IMR-90 (cell line): ENCODE measurements around the gene HHLA2. TPM values are rescaled to one million over a fixed set of nuclear protein-coding genes. Genes with fewer than 3 reads are reported as not detected.
A peak's percentile ranks its signal among the peaks of the same experiment; 100 is the strongest.

ENCODE experiments used
- ATAC-seq: fragments of 200-7000 bp; cut with Tn5 transposase; 2 replicates; pipeline ENCODE4 v1.9.1; 2020; ENCODE audit warnings: low read depth, mild to moderate bottlenecking, moderate library complexity
- BruUV-seq: library from RNA; stranded (reverse); fragments of 400-500 nt; replicated peaks from 2 replicates; lab custom pipeline; 2021; lab: Mats Ljungman, UMichigan
- CTCF ChIA-PET: fragments of 300-600 bp; formaldehyde crosslinking; extraction: SDS; loops from one replicate; lab custom pipeline; 2021; ENCODE audit warnings: antibody characterized with exemption; lab: Yijun Ruan, JAX
- POLR2A ChIA-PET: fragments of 300-600 bp; sonication (Branson Sonifier 250); formaldehyde crosslinking; loops from one replicate; lab custom pipeline; 2022; ENCODE audit warnings: antibody characterized with exemption; ENCODE audit not compliant: unreplicated experiment; lab: Charles Lee
- DNase-seq: peaks from one replicate; pipeline ENCODE4 v3.0.0; 2013
- H2AFZ ChIP-seq: replicated peaks from 2 replicates; pipeline ENCODE3; 2013; ENCODE audit warnings: low read length, mild to moderate bottlenecking; ENCODE audit not compliant: poor library complexity
- H2AK5ac ChIP-seq: 2 replicates; pipeline ENCODE4 v1.6.1; 2013; ENCODE audit warnings: low read depth, low read length, inconsistent platforms
- H2AK9ac ChIP-seq: replicated peaks from 2 replicates; pipeline ENCODE3; 2013; ENCODE audit warnings: mild to moderate bottlenecking, low read depth, low read length, moderate library complexity; ENCODE audit not compliant: poor library complexity
- H2BK120ac ChIP-seq: 2 replicates; pipeline ENCODE4 v1.6.1; 2013; ENCODE audit warnings: low read depth, low read length, inconsistent platforms
- H2BK15ac ChIP-seq: 3 replicates; pipeline ENCODE4 v1.6.1; 2013; ENCODE audit warnings: low read depth, low read length, inconsistent platforms
- H2BK20ac ChIP-seq: 2 replicates; pipeline ENCODE4 v1.6.1; 2013; ENCODE audit warnings: low read depth, mild to moderate bottlenecking, inconsistent platforms, low read length, moderate library complexity
- H2BK5ac ChIP-seq: 2 replicates; pipeline ENCODE4 v1.6.1; 2013; ENCODE audit warnings: mild to moderate bottlenecking, low read depth, low read length, inconsistent platforms; ENCODE audit not compliant: poor library complexity, severe bottlenecking
- H3K14ac ChIP-seq: replicated peaks from 2 replicates; pipeline ENCODE4 v1.6.1; 2013; ENCODE audit warnings: low read depth, low read length, inconsistent platforms
- H3K18ac ChIP-seq: 2 replicates; pipeline ENCODE4 v1.6.1; 2013; ENCODE audit warnings: low read depth, low read length, control low read depth
- H3K23ac ChIP-seq: 2 replicates; pipeline ENCODE4 v1.6.1; 2013; ENCODE audit warnings: low read depth, low read length, inconsistent platforms
- H3K27ac ChIP-seq: 2 replicates; pipeline ENCODE4 v1.5.1; 2013; ENCODE audit warnings: mild to moderate bottlenecking, control low read depth, low read length; ENCODE audit not compliant: insufficient read depth
- H3K27me3 ChIP-seq: 2 replicates; pipeline ENCODE4 v1.6.1; 2013; ENCODE audit warnings: low read length; ENCODE audit not compliant: control insufficient read depth, insufficient read depth
- H3K36me3 ChIP-seq: 2 replicates; pipeline ENCODE4 v1.6.1; 2013; ENCODE audit warnings: low read length, mixed read lengths; ENCODE audit not compliant: control insufficient read depth, insufficient read depth
- H3K4ac ChIP-seq: 2 replicates; pipeline ENCODE4 v1.6.1; 2013; ENCODE audit warnings: low read depth, low read length, inconsistent platforms
- H3K4me1 ChIP-seq: 2 replicates; pipeline ENCODE4 v1.6.1; 2013; ENCODE audit warnings: low read length, mixed read lengths; ENCODE audit not compliant: control insufficient read depth, insufficient read depth
- H3K4me2 ChIP-seq: 2 replicates; pipeline ENCODE4 v1.6.1; 2013; ENCODE audit warnings: low read depth, mild to moderate bottlenecking, control low read depth, low read length, moderate library complexity
- H3K4me3 ChIP-seq: 2 replicates; pipeline ENCODE4 v1.5.1; 2013; ENCODE audit warnings: low read depth, mild to moderate bottlenecking, control low read depth, low read length, moderate library complexity; ENCODE audit not compliant: insufficient read depth
- H3K56ac ChIP-seq: 2 replicates; pipeline ENCODE4 v1.6.1; 2013; ENCODE audit warnings: low read length, inconsistent platforms; ENCODE audit not compliant: insufficient read depth; ENCODE audit errors: extremely low read depth
- H3K79me1 ChIP-seq, 2 experiments: 2 replicates each; pipeline ENCODE4 v1.6.1; 2013; ENCODE audit warnings: low read length in 2 of 2, inconsistent platforms in 1 of 2, low read depth in 1 of 2
- H3K9ac ChIP-seq: 2 replicates; pipeline ENCODE4 v1.6.1; 2013; ENCODE audit warnings: low read depth, low read length, control low read depth
- H3K9me1 ChIP-seq: 2 replicates; pipeline ENCODE4 v1.6.1; 2013; ENCODE audit warnings: low read length, inconsistent platforms; ENCODE audit not compliant: insufficient read depth
- H3K9me3 ChIP-seq: 2 replicates; pipeline ENCODE4 v1.6.1; 2013; ENCODE audit warnings: low read length; ENCODE audit not compliant: control insufficient read depth, insufficient read depth
- H4K20me1 ChIP-seq: 2 replicates; pipeline ENCODE4 v1.6.1; 2013; ENCODE audit warnings: low read length, inconsistent platforms; ENCODE audit not compliant: insufficient read depth
- H4K5ac ChIP-seq: 2 replicates; pipeline ENCODE4 v1.6.1; 2013; ENCODE audit warnings: mild to moderate bottlenecking, low read depth, low read length, control low read depth
- H4K8ac ChIP-seq, 2 experiments: 2 replicates each; pipeline ENCODE4 v1.6.1; 2013; ENCODE audit warnings: low read depth in 2 of 2, low read length in 2 of 2, control low read depth in 1 of 2, inconsistent platforms in 1 of 2
- H4K91ac ChIP-seq: 2 replicates; pipeline ENCODE4 v1.6.1; 2013; ENCODE audit warnings: low read depth, low read length, inconsistent platforms; ENCODE audit not compliant: insufficient read depth
- BHLHE40 ChIP-seq: fragments of 150-350 bp; IDR thresholded peaks from 2 replicates; pipeline ENCODE4 v1.6.1; 2016; ENCODE audit warnings: mild to moderate bottlenecking, low read depth, low read length
- CEBPB ChIP-seq: IDR thresholded peaks from 2 replicates; pipeline ENCODE4 v1.6.1; 2012; ENCODE audit warnings: low read depth, low read length, improper control_type of control experiment
- CHD1 ChIP-seq: IDR thresholded peaks from 2 replicates; pipeline ENCODE4 v1.6.1; 2012; ENCODE audit warnings: low read depth, low read length, improper control_type of control experiment
- CTCF ChIP-seq: conservative IDR thresholded peaks from 2 replicates; pipeline ENCODE4 v1.5.1; 2012; ENCODE audit warnings: mild to moderate bottlenecking, low read depth, low read length, improper control_type of control experiment
- ELK1 ChIP-seq: fragments of 150-350 bp; IDR thresholded peaks from 2 replicates; pipeline ENCODE4 v1.6.1; 2016; ENCODE audit warnings: low read depth, mild to moderate bottlenecking, low read length, moderate library complexity, borderline replicate concordance
- FOS ChIP-seq: fragments of 150-350 bp; IDR thresholded peaks from 2 replicates; pipeline ENCODE4 v1.6.1; 2016; ENCODE audit warnings: low read depth, low read length
- MAFK ChIP-seq: IDR thresholded peaks from 2 replicates; pipeline ENCODE4 v1.6.1; 2012; ENCODE audit warnings: low read depth, low read length, improper control_type of control experiment
- MAZ ChIP-seq: IDR thresholded peaks from 2 replicates; pipeline ENCODE4 v1.6.1; 2012; ENCODE audit warnings: low read depth, mild to moderate bottlenecking, low read length, improper control_type of control experiment, moderate library complexity, borderline replicate concordance
- MXI1 ChIP-seq: IDR thresholded peaks from 2 replicates; pipeline ENCODE4 v1.6.1; 2012; ENCODE audit warnings: low read depth, mild to moderate bottlenecking, low read length, moderate library complexity, borderline replicate concordance
- NFE2L2 ChIP-seq: fragments of 150-350 bp; IDR thresholded peaks from 2 replicates; pipeline ENCODE4 v1.6.1; 2016; ENCODE audit warnings: low read depth, mild to moderate bottlenecking, low read length
- POLR2A ChIP-seq: IDR thresholded peaks from 2 replicates; pipeline ENCODE4 v1.6.1; 2012; ENCODE audit warnings: mild to moderate bottlenecking, low read depth, low read length
- RAD21 ChIP-seq: IDR thresholded peaks from 2 replicates; pipeline ENCODE4 v1.6.1; 2012; ENCODE audit warnings: low read length, improper control_type of control experiment
- RCOR1 ChIP-seq: IDR thresholded peaks from 2 replicates; pipeline ENCODE4 v1.6.1; 2012; ENCODE audit warnings: mild to moderate bottlenecking, low read length, improper control_type of control experiment; ENCODE audit not compliant: insufficient replicate concordance
- RFX5 ChIP-seq: IDR thresholded peaks from 2 replicates; pipeline ENCODE4 v1.8.0; 2012; ENCODE audit warnings: low read depth, mild to moderate bottlenecking, low read length, moderate library complexity
- SMC3 ChIP-seq: fragments of 150-350 bp; IDR thresholded peaks from 2 replicates; pipeline ENCODE4 v1.6.1; 2016; ENCODE audit warnings: low read depth, mild to moderate bottlenecking, antibody characterized with exemption, low read length, moderate library complexity
- WGBS, 2 experiments: methylation state at CpG; one replicate each; pipeline versions ENCODE4 v1.1.5 to v1.1.7; 2013; ENCODE audit warnings: missing lambda C conversion rate in 2 of 2; ENCODE audit not compliant: insufficient read length in 1 of 2; ENCODE audit errors: extremely low coverage in 2 of 2; 5-methylcytosine and 5-hydroxymethylcytosine counted together
- dilution Hi-C: fragments of 300-500 bp; cut with HindIII; formaldehyde crosslinking; loops from one replicate; pipeline ENCODE4 v1.14.3; 2018; ENCODE audit warnings: low sequenced_read_pairs; ENCODE audit not compliant: unreplicated experiment
- in situ Hi-C: fragments of 300-500 bp; cut with MboI; formaldehyde crosslinking; loops from 3 replicates; pipeline ENCODE4 v1.14.3; 2019; ENCODE audit warnings: low sequenced_read_pairs, inconsistent platforms, mixed read lengths
- intact Hi-C: fragments of 100-400 bp; cut with micrococcal nuclease; formaldehyde crosslinking; loops from 2 replicates; pipeline ENCODE4 v1.10.0; 2022
- polyA plus RNA-seq, 3 experiments: library from polyadenylated mRNA; depleted of rRNA; stranded (reverse); fragments of >200 nt; gene quantifications; 2 replicates each; pipeline ENCODE4 v1.2.3, GENCODE V29; 2012; ENCODE audit warnings: low replicate concordance in 1 of 3
- total RNA-seq: library from RNA; depleted of rRNA; stranded (reverse); fragments of >200 nt; gene quantifications from 2 replicates; pipeline ENCODE4 v1.2.3, GENCODE V29; 2012
- TF ChIP-seq, protein P1 (sequence below): fragments of 150-350 bp; IDR thresholded peaks from 2 replicates; pipeline ENCODE4 v1.6.1; 2017; ENCODE audit warnings: mild to moderate bottlenecking, antibody characterized with exemption, low read length, low read depth

Gene HHLA2
- total and polyA plus RNA-seq, 2 of the 4 experiments (the other 2 are of a cell fraction): not detected

- WGBS, 2 experiments: no CpG with 5 or more reads among the region's 5 CpGs
- no peak overlapping the region for H3K14ac ChIP-seq
- no peak overlapping the region for H2AK5ac ChIP-seq
- no peak overlapping the region for H3K27ac ChIP-seq
- ChIA-PET CTCF (no interaction called here), POLR2A (no interaction called here)
- H3K18ac ChIP-seq: no peak overlapping the region
- no peak overlapping the region for H4K5ac ChIP-seq
- intact Hi-C loops: no loop called here
- DNase-seq: peak; percentile 20
- no peaks in the 10 kb centered on the region for H3K79me1 ChIP-seq
- no peak overlapping the region for H3K4me3 ChIP-seq
- H2BK120ac ChIP-seq: no peak overlapping the region
- H3K36me3 ChIP-seq: no peaks in the 10 kb centered on the region
- H3K56ac ChIP-seq: no peak overlapping the region
- in situ Hi-C loops: no loop called here
- no peak overlapping the region for H2BK20ac ChIP-seq
- H4K91ac ChIP-seq: no peak overlapping the region
- no peaks in the 10 kb centered on the region for H4K20me1 ChIP-seq
- no peaks in the 10 kb centered on the region for H3K9me3 ChIP-seq
- H3K9me1 ChIP-seq: no peaks in the 10 kb centered on the region
- H2BK5ac ChIP-seq: no peak overlapping the region
- no peak overlapping the region for H3K4ac ChIP-seq
- no peak overlapping the region for H2BK15ac ChIP-seq
- peak; percentile 66 for ATAC-seq
- TF ChIP-seq ELK1 (no peak), CTCF (no peak), NFE2L2 (no peak), CHD1 (no peak), MXI1 (no peak), RFX5 (no peak), MAFK (no peak), POLR2A (no peak), RCOR1 (no peak), RAD21 (no peak), FOS (no peak), BHLHE40 (no peak), CEBPB (no peak), SMC3 (no peak), MAZ (no peak)
- TF ChIP-seq, protein P1, sequence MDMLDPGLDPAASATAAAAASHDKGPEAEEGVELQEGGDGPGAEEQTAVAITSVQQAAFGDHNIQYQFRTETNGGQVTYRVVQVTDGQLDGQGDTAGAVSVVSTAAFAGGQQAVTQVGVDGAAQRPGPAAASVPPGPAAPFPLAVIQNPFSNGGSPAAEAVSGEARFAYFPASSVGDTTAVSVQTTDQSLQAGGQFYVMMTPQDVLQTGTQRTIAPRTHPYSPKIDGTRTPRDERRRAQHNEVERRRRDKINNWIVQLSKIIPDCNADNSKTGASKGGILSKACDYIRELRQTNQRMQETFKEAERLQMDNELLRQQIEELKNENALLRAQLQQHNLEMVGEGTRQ: no peak
- H3K4me1 ChIP-seq: peaks cover 2% of the 10 kb centered on the region; the same call in 1 of the 2 replicates
- BruUV-seq: no TSS peak
- no peak overlapping the region for H3K4me2 ChIP-seq
- H2AK9ac ChIP-seq: no peak overlapping the region
- H2AFZ ChIP-seq: peak overlapping the region; percentile 4
- no peak overlapping the region for H4K8ac ChIP-seq
- dilution Hi-C loops: no loop called here
- H3K23ac ChIP-seq: no peak overlapping the region
- H3K27me3 ChIP-seq: 0 out of 2 replicates have a peak, but pooled peaks cover 3% of the 10 kb centered on the region
- no peak overlapping the region for H3K9ac ChIP-seq
Observed at GRCh38 chr3:108311797-108312196, 15.4 kb downstream of the HHLA2 start.
